Femur (tissue), 1 donor: Measurements from ENCODE around the gene RNF225.
"Not testable (repeated sequence)": the region's sequence is repeated elsewhere in the genome, so short reads cannot be mapped to it uniquely, and the experiment has no call there.

ENCODE experiments used
- DNase-seq: peaks from one replicate; pipeline ENCODE4 v3.0.0-alpha.2; 2017

Gene RNF225

GRCh38 chr19:58387338-58388174 lies 7.9 kb upstream of the RNF225 start:
- DNase-seq, result peak; percentile 17

DNA sequence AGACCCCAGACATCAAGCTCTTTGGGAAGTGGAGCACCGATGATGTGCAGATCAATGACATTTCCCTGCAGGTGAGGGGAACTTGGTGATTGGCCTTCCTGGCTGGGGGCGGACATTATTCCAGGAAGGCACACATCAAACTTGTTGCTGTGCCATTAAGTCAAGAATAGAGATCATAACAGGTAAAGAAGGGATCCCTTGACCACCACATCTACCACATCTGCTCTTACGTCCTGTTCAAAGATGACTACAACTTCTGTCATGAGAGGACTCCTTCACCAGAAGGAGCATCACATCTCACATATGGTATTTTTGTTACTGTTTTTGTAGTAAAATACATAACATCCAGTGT lies 7.3 kb upstream of the RNF225 start:
- DNase-seq, result no peak

- DNase-seq, result no peak
Observed at GRCh38 chr19:58392945-58393724, 2.3 kb upstream of the RNF225 start.

GRCh38 chr19:58393725-58394033 lies 1.8 kb upstream of the RNF225 start:
- no peak for DNase-seq

- DNase-seq, result no peak
Observed at GRCh38 chr19:58394821-58395219, 636 bp upstream of the RNF225 start.

- peak; percentile 31 for DNase-seq
Observed at GRCh38 chr19:58395979-58396627, 647 bp downstream of the RNF225 start.

GRCh38 chr19:58396691-58397532 lies 1.5 kb downstream of the RNF225 start:
- no peak for DNase-seq

GRCh38 chr19:58397533-58398037 lies 2.1 kb downstream of the RNF225 start:
- DNase-seq, result no peak

GRCh38 chr19:58398087-58398486 lies 2.6 kb downstream of the RNF225 start:
- no peak for DNase-seq

DNA sequence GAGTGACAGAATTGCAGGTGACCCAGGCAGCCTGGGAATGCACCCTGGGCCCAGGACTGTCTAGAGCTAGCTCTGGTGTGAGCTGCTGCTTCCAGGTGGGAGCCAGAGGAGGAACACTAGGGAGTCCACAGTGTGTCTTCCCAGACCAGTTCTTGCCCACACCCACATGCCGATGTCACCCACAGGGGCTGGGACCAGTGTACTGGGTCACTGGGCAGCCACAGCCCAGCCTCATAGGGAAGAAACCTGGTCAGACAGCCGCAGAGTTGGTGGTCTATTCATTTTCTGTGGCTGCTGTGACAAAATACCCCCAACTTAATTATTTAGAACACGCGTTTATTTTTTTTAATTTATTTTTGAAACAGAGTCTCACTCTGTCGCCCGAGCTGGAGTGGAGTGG lies 3.1 kb downstream of the RNF225 start:
- DNase-seq, result peak; percentile 21

DNA sequence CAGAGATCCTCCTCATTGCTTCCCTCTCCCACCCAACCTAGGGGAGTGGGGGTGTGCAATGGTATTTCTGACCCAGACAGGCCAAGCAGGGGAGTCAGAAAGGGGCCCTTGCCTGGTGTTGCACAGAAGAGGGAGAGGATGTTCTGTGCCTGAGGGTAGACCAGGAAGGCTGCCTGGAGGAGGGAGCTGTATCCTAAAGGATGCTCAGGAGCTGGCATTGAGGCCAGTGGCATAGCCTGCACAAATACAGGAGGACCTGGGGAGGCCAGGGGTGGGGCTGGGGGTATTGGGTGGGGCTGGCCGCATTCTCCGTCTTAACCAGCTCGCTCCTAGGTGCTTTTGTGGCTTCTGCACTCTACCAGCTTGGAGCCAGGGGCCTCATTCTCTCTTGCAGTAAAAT lies 4.4 kb downstream of the RNF225 start:
- DNase-seq, result no peak

DNA sequence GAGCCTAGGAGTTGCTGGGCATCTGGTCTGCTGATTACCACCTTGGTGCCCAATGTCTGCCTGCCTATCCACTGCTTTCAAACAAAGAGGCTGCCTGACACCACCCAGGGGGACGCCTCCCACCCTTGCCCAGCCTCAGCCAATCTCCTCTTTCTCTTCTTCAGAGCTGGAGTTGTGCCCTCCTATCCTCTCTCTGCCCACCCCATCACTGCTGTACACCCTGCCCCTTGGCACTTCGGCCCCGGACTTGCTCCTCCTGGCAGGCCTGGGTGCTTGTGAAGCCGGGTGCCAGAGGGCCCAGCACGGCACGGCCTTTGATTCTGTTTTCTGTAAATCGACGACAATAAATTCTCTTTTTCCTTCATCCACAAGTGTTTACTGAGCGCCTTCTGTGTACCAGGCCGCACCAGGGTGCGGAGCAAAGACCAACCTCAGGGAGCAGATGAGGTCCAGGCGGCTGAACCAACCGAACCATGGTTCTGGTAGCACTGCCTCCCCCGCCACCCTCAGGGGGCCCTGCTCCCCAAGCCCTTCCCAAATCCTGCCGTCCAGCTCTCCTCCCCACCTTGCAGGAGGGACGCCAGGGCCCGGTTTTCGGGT lies 5.0 kb downstream of the RNF225 start:
- peak; percentile 36 for DNase-seq

GRCh38 chr19:58400916-58401839 lies 5.7 kb downstream of the RNF225 start:
- peak; percentile 100 for DNase-seq

DNA sequence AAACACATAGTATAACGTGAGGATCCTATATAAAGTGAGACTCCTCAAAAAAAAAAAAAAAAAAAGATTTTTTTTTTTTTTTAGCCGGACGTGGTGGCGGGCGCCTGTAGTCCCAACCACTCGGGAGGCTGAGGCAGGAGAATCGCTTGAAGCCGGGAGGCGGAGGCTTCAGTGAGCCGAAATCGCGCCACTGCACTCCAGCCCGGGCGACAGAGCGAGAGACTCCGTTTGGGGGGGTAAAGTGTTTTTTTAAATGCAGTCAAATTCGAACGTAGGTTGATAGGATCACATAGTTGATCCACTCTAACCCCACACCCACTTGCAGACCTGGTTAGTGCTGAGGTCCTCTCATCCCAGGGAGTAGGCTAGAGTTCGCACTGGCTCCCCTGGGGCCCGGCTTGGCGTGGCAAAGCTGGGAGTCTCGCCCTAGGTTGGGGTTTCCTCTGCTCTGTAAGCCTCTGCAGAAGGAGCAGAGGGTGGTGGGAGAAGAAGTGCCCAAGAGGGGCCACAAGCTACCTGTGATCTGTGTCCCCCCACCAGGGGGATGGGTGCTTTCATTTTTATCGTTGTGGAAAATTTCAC lies 6.5 kb downstream of the RNF225 start:
- DNase-seq, result no peak

- DNase-seq, result not testable (repeated sequence)
Observed at GRCh38 chr19:58403920-58404478, 8.5 kb downstream of the RNF225 start.

DNA sequence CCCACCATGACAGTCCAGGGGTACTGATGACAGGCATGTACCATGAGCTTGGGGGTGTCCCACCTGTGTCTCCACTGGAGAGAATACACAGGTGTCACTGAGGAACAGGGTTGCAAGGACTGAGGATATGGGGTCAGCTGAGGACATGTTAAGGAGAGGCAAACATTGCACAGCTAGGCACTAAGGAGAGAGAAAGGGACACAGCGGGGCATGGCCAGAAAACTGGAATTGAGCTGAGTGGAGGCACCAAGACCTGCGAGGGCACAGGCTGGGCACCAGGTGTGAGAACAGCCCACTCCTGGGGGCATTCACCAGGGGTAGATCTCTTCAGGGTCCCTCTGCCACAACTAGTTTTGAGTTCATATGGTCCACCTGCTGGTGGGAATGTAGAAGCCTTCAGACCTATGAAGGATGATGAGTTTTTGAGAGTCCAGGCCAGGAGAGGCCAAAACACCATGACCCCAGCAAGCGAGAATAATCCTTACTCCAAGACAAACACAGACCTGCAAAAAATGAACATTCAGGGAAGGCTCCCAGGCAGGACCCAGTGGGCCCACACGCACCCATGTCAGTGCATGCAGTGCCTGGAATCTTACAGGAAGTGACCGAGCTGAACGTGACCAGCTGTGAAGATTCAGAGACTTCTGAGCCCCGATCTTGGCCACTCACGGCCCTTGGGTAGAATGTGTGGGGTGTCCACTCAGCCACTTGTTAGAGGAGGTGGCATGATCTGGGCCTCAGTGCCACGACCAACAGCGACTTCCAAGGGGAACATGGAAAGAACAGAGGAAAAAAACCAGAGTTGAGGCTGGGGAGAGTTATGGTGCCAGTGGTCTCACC lies 11.6 kb downstream of the RNF225 start:
- DNase-seq, result no peak

- DNase-seq, result peak; percentile 29
Observed at GRCh38 chr19:58407658-58408151, 12.2 kb downstream of the RNF225 start.

DNA sequence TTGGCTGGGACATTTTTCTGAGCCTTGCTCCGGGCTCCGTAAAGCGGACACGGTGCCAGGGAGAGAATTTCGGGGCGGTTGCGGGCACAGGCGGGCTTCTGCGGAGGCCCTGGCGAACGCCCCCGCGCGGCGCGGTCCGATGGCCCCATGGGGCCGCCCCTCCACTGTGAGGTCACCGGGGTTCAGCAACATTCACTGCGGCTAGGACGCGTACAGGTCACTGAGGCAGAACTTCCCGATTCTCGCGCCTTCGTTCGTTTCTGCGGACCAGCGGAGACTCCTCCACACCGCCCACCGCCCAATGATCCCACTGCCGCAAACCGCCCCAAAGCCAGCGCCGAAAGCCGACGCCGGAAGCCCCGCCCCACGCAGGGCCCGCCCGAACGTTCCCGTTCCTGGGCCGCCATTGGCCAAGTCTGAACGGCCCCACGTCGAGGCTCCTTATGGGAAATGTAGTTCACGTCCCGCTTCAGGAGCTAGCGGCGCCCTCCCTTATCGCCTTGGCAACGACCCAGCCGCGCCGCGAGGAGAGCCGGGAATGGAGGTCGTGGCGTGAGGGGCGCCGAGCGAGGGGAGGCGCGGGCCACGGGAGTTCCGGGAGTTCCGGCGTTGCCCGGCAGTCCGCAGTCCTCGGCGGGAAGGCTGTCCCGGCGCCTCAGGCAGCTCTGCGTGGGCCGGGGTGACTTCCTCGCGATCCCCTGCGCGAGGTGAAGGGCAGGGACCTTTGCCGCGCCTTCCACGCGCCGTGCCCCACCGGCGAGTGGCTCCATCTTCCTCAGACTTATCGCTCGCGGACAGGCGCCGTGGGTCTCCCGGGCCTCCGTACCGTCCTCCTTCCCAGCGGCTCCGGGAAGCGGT lies 12.9 kb downstream of the RNF225 start, which contains the start of gene ZNF584:
TSS of gene ZNF584 (plus strand) at position 498 of the 858 bp plus-strand sequence. CDS start 499 bp downstream, outside the sequence.
- peak; percentile 97 for DNase-seq
